Left ventricle myocardium inferior (tissue), 1 donor: Measurements from ENCODE around the gene TPP2. TPM values are rescaled to one million over a fixed set of nuclear protein-coding genes. Genes with fewer than 3 reads are reported as not detected.

Experiments
- DNase-seq: peaks from one replicate; pipeline ENCODE4 v3.0.0-alpha.2; 2020
- H3K27ac ChIP-seq: fragments of 200-600 bp; replicated peaks from 2 replicates; pipeline ENCODE4 v1.8.0; 2021
- H3K27me3 ChIP-seq: fragments of 200-600 bp; 2 replicates; pipeline ENCODE4 v1.8.0; 2021; ENCODE audit warnings: low read depth
- H3K36me3 ChIP-seq: fragments of 200-600 bp; 2 replicates; pipeline ENCODE4 v1.8.0; 2021
- H3K4me1 ChIP-seq: fragments of 200-600 bp; 2 replicates; pipeline ENCODE4 v1.8.0; 2021
- H3K4me3 ChIP-seq: fragments of 200-600 bp; 2 replicates; pipeline ENCODE4 v1.8.0; 2021; ENCODE audit warnings: mild to moderate bottlenecking, moderate library complexity
- H3K9me3 ChIP-seq: fragments of 200-600 bp; replicated peaks from 2 replicates; pipeline ENCODE4 v1.8.0; 2021
- intact Hi-C: fragments of 100-400 bp; cut with micrococcal nuclease; formaldehyde crosslinking; loops from one replicate; pipeline ENCODE4 v1.11.0; 2022
- total RNA-seq: library from RNA; stranded (reverse); fragmentation: NEBNext Ultra II Directional; extraction: Animal tissue kit (Norgen Biotek cat#: 25700); gene quantifications from one replicate; pipeline ENCODE4 v1.2.1, GENCODE V29; 2021
- TF ChIP-seq, protein P1 (sequence below): fragments of 200-600 bp; IDR thresholded peaks from 2 replicates; pipeline ENCODE4 v1.8.0; 2021; ENCODE audit warnings: antibody characterized with exemption, mild to moderate bottlenecking, borderline replicate concordance
- donor health status: DM: no; HTN: yes; CAD: no; lungs with severe emphysema.

The TPP2 gene
- total RNA-seq, 1 donor from 2014 or later, result 29.0 TPM

DNA sequence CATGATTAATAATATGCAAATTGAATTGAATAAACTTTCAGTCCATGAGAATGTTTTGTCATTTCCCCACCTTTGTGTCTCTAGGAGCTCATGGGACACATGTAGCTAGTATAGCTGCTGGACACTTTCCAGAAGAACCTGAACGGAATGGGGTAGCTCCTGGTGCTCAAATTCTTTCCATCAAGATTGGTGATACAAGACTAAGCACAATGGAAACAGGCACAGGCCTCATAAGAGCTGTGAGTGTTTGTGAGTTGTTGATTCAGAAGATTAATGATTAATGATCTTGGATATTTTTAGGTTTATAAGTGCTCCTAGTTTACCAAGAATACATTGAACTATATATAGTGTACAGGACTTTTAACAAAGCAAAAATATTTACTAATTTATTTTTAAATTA lies 30.1 kb downstream of the TPP2 start:
- Histone ChIP-seq H3K36me3 (peaks cover 85% of the 10 kb centered on the region), H3K27ac (no peak overlapping the region), H3K4me3 (no peak overlapping the region), H3K9me3 (no peaks in the 10 kb centered on the region), H3K27me3 (no peaks in the 10 kb centered on the region), H3K4me1 (no peaks in the 10 kb centered on the region)
- TF ChIP-seq, protein P1, sequence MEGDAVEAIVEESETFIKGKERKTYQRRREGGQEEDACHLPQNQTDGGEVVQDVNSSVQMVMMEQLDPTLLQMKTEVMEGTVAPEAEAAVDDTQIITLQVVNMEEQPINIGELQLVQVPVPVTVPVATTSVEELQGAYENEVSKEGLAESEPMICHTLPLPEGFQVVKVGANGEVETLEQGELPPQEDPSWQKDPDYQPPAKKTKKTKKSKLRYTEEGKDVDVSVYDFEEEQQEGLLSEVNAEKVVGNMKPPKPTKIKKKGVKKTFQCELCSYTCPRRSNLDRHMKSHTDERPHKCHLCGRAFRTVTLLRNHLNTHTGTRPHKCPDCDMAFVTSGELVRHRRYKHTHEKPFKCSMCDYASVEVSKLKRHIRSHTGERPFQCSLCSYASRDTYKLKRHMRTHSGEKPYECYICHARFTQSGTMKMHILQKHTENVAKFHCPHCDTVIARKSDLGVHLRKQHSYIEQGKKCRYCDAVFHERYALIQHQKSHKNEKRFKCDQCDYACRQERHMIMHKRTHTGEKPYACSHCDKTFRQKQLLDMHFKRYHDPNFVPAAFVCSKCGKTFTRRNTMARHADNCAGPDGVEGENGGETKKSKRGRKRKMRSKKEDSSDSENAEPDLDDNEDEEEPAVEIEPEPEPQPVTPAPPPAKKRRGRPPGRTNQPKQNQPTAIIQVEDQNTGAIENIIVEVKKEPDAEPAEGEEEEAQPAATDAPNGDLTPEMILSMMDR, result no peak
- intact Hi-C loops, result no loop called here
- no peak for DNase-seq

GRCh38 chr13:102628559-102628958 lies 31.8 kb downstream of the TPP2 start:
- TF ChIP-seq, protein P1, result no peak
- DNase-seq, result no peak
- H3K27me3 ChIP-seq, result no peaks in the 10 kb centered on the region
- intact Hi-C loops, result no loop called here
- no peak overlapping the region for H3K27ac ChIP-seq
- no peaks in the 10 kb centered on the region for H3K9me3 ChIP-seq
- no peaks in the 10 kb centered on the region for H3K4me1 ChIP-seq
- H3K4me3 ChIP-seq, result no peak overlapping the region
- H3K36me3 ChIP-seq, result peaks cover 90% of the 10 kb centered on the region

GRCh38 chr13:102631198-102631597 lies 34.4 kb downstream of the TPP2 start:
- no peak for DNase-seq
- Histone ChIP-seq H3K27me3 (no peaks in the 10 kb centered on the region), H3K27ac (no peak overlapping the region), H3K4me1 (no peaks in the 10 kb centered on the region), H3K36me3 (peaks cover 100% of the 10 kb centered on the region), H3K4me3 (no peak overlapping the region), H3K9me3 (no peaks in the 10 kb centered on the region)
- intact Hi-C loops, result no loop called here
- TF ChIP-seq, protein P1, result no peak

DNA sequence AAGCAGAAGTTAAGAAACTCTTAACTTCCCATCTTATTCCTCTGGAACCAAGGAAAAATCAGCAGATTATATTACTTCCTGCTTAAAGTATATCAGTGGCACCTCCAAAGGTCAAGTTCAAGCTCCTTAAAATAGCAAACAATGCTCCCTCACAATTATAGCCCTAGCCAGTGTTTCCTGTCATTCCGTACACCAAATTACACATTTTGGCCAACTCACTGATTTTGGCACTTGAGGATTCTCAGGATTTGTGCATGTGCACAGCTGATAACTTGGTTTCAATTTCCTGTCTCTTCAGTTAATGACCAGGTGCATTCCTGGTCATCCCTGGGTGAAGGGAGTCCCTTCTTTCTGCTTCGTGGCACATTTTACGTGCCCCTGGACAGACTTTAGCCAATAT lies 42.0 kb downstream of the TPP2 start:
- Histone ChIP-seq H3K27me3 (no peaks in the 10 kb centered on the region), H3K4me1 (peaks cover 23% of the 10 kb centered on the region), H3K4me3 (no peak overlapping the region), H3K9me3 (no peaks in the 10 kb centered on the region), H3K27ac (no peak overlapping the region), H3K36me3 (peaks cover 99% of the 10 kb centered on the region)
- no peak for DNase-seq
- TF ChIP-seq, protein P1, result no peak
- intact Hi-C loops, result no loop called here

DNA sequence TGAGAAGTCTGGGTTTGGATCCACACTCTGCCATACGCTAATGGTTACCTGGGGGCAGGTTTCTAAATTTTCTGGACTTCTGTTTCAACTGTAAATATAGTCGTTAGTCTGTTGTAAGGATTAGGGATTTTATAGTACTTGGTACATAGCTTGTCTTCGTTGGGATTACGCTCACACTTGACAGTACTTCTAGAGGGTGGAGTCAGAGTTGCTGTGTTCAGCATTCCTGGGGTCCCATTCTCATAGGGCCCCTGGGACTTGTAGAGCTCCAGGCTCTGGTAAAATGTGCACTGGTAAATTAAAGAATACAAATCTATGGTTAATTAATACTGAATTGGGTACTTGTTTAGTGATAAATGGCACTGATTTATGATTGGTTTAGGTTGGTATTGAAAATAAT lies 45.2 kb downstream of the TPP2 start:
- no peak overlapping the region for H3K4me3 ChIP-seq
- H3K4me1 ChIP-seq, result peaks cover 23% of the 10 kb centered on the region
- intact Hi-C loops, result no loop called here
- no peaks in the 10 kb centered on the region for H3K9me3 ChIP-seq
- TF ChIP-seq, protein P1, result no peak
- no peak overlapping the region for H3K27ac ChIP-seq
- H3K27me3 ChIP-seq, result no peaks in the 10 kb centered on the region
- peaks cover 99% of the 10 kb centered on the region for H3K36me3 ChIP-seq
- DNase-seq, result no peak

DNA sequence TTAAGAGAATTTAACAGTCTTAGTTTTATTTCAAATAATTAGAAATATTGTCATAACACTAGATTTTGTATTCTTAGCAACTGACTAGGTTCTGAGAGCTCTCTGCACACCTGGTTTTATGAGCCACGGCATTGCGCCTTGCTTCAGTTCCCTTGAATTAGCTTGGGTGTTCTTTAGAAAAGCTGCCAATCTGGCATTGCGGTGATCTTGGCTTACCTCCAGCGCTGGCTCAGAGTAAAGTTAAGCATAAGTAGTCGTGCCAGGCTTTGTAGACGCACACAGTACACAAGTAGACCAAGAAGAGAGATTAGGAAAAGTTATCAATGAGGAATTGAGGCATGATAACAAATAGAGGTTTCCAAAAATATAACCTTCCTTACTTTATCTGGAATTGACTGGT lies 45.7 kb downstream of the TPP2 start:
- Histone ChIP-seq H3K4me3 (no peak overlapping the region), H3K27me3 (no peaks in the 10 kb centered on the region), H3K9me3 (no peaks in the 10 kb centered on the region), H3K36me3 (peaks cover 99% of the 10 kb centered on the region), H3K4me1 (peaks cover 23% of the 10 kb centered on the region), H3K27ac (peak overlapping the region; percentile 28)
- intact Hi-C loops, result no loop called here
- peak; percentile 64 for DNase-seq
- TF ChIP-seq, protein P1, result no peak
